ENCODE results near the gene CD180.
"Not testable (repeated sequence)": the region's sequence is repeated elsewhere in the genome, so short reads cannot be mapped to it uniquely, and the experiment has no call there.

CD180 gene

DNA sequence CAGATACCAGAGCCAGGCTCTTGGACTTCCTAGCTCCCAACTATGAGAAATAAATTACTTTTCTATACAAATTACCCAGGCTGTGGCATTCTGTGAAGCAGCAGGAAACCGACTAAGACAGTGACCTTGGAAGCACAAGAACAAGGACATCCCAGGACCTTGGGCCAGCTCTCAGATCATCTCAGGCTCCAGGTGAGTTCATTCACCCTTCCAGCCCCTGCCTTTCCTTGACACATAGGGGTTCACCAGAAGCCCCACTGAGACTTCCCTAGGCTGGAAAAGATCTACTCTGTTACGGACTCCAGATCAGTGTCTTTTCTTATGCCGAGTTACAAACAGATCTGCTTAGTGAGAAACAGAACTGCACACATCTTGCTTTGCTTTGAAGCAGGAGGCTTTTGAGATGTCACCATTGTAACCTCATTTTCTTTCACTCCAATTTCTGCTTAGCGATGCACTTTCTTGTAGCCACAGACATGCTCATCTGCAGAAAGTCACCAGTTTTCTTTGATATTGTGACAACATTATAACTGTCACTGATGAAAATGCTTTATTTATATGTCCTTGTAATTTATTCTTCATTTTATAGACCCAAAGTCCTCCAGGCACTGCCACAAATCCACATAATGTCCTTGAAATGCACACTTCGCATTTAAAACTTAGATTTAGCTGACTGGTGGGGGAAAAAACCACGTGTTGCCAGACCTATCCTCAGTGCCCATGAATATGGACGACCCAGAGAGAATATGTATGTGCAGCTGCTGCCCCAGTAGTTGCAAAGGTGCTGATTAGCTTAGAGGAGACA lies 8.1 kb downstream of the CD180 start:
- DNase-seq (ENCODE audit: low spot score), result no peak

DNA sequence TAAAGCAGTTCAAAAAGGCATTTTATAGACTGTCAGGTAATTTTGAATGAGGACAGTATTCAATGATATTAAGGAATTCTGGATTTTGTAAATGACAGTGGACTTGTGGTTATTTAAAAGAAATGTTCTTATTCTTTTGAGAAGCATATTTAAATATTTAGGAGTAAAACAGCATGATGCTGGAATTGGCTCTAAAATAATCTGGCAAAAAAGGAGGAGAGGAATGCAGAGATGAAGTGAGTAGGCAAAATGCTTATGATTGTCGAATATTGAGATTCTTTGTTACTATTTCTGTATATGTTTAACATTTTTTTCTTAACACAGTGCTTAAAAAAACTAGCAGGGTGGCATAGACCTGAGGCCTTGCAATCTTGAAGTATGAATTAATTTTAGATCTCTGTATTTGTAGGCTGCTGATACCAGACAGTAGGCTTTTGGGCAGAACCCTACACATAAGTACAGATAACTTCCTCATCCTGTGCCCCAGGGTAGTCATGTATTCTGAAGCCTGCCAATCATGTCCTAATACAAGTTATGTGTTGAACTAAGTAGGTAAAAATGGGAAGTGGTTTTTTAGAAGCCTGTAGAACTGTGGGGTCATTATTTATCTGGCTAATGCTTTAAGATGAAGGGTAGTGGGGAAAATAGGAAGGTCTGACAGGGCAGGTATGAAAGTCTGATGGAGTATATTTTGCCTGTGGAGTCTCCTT lies 9.4 kb downstream of the CD180 start:
- no peak for DNase-seq (ENCODE audit: low spot score)

DNA sequence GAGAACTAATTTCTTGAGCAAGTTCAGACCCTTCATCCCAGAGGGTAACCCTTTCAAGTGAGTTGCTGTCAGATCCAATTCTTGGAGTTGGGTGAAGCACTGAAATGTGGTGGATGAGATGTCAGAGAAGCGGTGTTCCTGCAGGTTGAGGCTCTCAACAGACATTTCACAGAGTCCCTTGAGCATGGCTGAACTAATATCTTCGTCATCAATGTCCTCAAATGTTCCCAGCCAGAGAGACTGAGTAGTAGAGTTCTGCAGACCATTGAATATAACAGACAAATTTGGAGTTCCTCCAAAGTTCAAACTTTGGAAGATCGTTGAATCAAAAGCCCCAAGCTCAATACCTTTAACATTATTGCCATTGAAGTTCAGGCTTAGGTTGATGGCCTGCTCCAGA lies 12.7 kb downstream of the CD180 start:
- no peak for DNase-seq (ENCODE audit: low spot score)

DNA sequence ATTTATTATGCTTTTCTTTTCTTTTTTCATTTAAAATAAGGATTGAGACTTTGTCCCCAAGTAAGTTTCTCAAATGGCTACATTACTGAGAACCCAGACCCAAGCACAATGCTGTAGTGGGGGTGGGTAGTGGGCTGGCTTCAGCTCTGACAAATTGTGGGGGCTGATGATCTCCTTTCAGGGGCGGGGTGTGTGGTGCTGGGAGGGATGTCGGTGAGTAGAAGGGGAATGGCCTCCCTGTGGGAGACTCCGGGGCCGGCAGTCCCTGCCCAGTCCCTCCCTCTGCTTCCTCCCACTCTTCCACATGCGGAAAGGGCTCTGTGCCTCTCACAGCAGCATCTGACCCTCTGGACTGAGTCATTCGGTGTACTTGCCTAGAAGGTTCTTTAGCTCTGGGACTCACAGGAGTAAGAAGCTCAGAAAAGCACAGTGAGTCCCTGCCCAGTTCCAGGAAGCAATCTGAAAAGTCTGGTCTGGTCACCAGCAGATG lies 14.3 kb downstream of the CD180 start:
- DNase-seq (ENCODE audit: low spot score), result peak; percentile 83

DNA sequence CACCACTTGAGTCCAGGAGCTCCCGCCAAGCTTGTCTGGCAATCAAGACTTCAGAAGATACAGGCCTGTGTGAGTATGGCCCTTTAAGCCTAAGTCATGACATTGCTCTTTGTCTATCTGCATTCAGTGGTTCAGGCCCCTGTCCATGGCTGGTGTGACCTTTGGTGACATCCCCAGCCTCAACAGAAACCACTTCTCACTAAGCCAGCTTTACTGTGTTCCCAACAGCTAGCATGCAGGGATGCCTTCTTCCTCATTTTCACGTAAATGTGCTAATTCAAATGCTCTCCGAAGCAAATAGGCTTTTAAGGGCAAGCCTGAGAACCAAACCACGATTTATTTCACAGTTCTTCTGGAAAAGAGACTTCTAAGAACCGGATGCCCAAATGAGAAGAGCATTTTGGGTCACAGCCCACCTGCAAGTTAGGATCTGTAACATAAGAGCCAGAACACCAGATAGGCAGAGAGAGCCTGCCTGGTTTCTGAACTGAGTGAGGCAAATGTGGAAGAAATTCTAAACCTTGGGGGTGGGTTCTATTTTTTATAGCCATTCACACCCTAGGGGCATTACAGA lies 14.9 kb downstream of the CD180 start:
- no peak for DNase-seq (ENCODE audit: low spot score)

DNA sequence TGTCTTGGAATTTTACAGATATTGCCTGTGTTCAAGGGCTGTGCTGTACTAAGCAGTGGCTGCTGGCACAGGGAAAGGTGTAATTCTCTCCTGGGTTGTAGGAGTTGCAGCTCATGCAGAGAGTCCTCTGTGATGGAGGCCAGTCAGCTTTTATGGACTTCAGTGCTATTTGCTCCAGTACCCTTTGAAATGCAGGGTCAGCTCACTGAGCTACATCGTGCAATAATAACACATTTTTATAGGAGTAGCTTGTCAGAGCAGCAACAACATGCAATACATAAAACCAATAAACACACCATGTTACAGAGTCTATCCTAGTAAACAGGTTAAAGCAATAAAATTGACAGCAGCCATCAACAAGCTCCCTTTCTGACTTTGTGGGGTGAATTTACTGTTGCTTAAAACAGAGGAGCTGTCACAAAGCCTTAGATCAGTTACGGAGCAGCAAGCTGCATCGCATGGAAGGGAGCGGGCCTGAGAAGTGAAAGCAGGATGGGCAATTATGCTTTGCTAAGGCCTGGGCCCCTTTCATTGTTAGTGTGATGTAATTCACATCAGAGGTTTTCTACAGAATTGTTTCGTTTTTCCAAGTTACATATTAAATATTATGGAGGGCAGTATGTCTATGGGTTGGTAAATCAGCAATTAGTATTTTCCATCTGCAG lies 16.8 kb downstream of the CD180 start:
- no peak for DNase-seq (ENCODE audit: low spot score)

DNA sequence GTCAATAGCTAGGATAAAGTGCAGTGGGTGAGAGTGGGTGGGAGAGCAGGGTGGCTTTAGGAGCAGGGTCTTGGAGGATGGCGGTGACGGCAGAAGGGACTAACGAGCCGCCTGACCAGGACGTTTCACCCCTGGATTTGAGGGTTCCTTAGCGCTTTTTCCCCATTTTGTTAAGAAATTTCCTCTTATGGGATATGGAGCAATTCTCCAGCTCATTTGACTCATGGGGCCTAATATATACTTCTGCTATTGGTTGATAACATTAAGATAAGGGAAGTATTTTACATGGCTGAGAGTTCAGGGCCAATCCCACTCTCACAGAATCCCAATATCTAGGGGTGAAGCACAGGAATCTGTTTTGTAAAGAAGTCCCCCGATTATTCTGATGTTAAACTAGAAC lies 17.6 kb downstream of the CD180 start:
- no peak for DNase-seq (ENCODE audit: low spot score)

DNA sequence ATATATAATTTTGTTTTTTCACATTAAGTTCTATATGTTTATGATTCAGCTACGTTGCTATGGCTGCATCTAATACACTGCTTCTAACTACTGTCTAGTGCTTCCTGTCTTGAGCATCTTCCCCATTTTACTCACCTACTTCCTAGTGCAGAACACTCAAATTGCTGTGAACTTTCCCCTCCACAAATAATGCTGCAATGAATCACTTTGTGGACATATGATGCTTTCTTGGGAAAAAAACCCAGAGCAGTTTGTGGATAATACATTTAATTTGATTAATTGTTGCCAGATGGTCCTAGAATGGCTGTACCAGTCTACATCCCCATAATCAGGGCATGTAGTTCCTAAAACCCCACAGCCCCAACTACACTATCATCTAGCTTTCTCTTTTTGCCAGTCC lies 18.5 kb downstream of the CD180 start:
- DNase-seq (ENCODE audit: low spot score), result no peak

DNA sequence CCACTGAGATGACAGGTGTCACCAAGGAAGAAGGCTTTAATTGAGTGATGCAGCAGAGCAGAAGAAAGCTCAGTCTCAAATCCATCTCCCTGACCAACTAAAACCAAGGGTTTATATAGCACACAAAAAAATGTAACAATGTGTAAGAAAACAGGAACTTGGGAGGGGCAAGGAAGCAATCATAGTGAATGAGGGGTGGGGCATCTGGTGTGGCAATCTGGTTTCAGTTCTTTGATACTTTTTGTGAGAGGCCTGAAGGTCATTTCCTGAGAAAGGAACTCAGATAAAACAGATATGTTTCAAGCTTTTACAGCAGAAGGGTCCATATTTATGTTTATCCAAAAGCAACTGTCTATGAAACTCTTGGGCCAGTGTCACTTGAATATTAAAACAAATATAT lies 19.7 kb downstream of the CD180 start:
- DNase-seq (ENCODE audit: low spot score), result no peak

DNA sequence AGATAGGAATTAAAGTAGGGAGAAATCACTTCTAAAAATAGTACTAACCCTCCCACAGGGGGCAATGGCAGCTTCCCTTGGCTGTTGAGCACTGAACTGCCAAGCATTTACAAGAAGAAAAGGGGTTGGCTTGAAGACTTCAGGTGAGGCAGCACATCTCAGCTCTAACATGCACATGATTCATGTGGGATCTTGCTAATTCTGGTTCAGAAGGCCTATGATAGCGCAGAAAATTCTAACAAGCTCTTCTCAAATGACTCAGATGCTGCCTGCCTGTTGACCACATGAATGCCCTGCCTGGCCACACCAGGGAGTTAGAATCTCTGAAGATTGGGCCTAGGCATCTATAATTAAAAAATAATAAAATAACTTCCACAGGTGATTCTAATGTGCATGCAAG lies 22.6 kb downstream of the CD180 start:
- no peak for DNase-seq (ENCODE audit: low spot score)

DNA sequence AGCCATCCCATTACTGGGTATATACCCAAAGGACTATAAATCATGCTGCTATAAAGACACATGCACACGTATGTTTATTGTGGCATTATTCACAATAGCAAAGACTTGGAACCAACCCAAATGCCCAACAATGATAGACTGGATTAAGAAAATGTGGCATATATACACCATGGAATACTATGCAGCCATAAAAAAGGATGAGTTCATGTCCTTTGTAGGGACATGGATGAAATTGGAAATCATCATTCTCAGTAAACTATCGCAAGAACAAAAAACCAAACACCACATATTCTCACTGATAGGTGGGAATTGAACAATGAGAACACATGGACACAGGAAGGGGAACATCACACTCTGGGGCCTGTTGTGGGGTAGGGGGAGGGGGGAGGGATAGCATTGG lies 23.2 kb downstream of the CD180 start:
- DNase-seq (ENCODE audit: low spot score), result not testable (repeated sequence)

DNA sequence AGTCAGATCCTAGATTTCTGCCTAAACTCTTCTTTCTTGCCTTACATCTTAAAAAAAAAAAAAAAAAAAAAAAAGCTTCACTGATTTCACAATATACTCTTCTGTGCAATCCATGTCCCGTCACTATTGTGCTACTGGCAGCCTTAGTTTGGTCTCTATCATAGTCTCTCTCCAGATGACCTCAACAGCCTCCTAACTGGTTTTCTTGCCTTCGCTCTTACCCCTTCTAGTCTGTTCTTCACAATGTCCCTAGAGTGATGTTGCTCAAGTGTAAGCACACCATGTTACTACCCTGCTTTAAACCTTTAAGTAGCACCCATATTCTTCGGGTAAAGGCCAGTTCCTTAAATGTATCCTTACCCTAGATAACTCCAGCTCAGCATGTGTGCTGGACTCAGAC lies 25.8 kb downstream of the CD180 start:
- no peak for DNase-seq (ENCODE audit: low spot score)

DNA sequence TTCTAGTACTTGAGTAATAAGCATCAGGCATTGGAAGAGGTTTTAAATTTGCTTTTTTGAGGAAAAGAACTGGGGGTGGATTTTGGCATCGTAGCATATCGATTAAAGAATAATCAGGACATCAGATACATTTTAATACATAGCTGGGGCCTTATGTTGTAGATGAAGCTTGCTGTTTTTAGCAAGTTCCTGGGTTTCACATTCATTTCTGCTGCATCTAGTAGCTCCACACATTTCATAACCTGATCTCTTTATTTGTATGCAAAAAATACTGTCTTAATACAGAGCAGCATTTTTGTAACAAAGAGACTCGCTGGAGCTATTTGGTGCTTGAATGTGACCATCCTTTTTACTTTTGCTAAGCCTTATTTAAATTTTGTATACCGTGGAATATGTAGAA lies 28.5 kb downstream of the CD180 start:
- DNase-seq (ENCODE audit: low spot score), result no peak

DNA sequence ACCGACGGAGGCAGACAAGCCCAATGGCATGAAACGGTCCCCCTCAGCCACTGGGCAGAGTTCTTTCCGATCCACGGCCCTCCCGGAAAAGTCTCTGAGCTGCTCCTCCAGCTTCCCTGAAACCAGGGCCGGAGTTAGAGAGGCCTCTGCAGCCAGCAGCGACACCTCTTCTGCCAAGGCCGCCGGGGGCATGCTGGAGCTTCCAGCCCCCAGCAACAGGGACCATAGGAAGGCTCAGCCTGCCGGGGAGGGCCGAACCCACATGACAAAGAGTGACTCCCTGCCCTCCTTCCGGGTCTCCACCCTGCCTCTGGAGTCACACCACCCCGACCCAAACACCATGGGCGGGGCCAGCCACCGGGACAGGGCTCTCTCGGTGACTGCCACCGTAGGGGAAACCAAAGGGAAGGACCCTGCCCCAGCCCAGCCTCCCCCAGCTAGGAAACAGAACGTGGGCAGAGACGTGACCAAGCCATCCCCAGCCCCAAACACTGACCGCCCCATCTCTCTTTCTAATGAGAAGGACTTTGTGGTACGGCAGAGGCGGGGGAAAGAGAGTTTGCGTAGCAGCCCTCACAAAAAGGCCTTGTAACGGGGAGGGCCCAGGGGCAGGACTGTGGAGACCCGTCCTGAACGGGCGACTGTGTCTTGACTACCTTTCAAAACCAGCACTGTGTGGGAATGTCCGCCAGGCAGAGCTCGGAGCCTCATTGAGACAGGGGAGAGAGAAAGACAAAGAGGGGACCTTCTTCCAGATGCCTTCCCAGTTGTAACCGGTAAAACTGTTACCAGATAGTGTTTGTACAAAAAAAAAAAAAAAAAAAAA lies 29.9 kb downstream of the CD180 start:
- peak; percentile 42 for DNase-seq (ENCODE audit: low spot score)

DNA sequence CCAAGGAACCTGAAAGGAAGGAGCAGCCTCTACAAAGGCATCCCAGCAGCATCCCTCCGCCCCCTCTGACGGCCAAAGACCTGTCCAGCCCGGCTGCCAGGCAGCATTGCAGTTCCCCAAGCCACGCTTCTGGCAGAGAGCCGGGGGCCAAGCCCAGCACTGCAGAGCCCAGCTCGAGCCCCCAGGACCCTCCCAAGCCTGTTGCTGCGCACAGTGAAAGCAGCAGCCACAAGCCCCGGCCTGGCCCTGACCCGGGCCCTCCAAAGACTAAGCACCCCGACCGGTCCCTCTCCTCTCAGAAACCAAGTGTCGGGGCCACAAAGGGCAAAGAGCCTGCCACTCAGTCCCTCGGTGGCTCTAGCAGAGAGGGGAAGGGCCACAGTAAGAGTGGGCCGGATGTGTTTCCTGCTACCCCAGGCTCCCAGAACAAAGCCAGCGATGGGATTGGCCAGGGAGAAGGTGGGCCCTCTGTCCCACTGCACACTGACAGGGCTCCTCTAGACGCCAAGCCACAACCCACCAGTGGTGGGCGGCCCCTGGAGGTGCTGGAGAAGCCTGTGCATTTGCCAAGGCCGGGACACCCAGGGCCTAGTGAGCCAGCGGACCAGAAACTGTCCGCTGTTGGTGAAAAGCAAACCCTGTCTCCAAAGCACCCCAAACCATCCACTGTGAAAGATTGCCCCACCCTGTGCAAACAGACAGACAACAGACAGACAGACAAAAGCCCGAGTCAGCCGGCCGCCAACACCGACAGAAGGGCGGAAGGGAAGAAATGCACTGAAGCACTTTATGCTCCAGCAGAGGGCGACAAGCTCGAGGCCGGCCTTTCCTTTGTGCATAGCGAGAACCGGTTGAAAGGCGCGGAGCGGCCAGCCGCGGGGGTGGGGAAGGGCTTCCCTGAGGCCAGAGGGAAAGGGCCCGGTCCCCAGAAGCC lies 30.8 kb downstream of the CD180 start:
- DNase-seq (ENCODE audit: low spot score), result peak; percentile 85

DNA sequence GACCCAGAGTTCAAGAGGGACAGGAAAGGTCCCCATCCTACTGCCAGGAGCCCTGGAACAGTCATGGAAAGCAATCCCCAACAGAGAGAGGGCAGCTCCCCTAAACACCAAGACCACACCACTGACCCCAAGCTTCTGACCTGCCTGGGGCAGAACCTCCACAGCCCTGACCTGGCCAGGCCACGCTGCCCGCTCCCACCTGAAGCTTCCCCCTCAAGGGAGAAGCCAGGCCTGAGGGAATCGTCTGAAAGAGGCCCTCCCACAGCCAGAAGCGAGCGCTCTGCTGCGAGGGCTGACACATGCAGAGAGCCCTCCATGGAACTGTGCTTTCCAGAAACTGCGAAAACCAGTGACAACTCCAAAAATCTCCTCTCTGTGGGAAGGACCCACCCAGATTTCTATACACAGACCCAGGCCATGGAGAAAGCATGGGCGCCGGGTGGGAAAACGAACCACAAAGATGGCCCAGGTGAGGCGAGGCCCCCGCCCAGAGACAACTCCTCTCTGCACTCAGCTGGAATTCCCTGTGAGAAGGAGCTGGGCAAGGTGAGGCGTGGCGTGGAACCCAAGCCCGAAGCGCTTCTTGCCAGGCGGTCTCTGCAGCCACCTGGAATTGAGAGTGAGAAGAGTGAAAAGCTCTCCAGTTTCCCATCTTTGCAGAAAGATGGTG lies 31.6 kb downstream of the CD180 start:
- DNase-seq (ENCODE audit: low spot score), result no peak

DNA sequence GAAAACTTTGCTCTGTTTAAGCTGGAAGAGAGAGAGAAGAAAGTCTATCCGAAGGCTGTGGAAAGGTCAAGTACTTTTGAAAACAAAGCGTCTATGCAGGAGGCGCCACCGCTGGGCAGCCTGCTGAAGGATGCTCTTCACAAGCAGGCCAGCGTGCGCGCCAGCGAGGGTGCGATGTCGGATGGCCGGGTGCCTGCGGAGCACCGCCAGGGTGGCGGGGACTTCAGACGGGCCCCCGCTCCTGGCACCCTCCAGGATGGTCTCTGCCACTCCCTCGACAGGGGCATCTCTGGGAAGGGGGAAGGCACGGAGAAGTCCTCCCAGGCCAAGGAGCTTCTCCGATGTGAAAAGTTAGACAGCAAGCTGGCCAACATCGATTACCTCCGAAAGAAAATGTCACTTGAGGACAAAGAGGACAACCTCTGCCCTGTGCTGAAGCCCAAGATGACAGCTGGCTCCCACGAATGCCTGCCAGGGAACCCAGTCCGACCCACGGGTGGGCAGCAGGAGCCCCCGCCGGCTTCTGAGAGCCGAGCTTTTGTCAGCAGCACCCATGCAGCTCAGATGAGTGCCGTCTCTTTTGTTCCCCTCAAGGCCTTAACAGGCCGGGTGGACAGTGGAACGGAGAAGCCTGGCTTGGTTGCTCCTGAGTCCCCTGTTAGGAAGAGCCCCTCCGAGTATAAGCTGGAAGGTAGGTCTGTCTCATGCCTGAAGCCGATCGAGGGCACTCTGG lies 32.6 kb downstream of the CD180 start:
- DNase-seq (ENCODE audit: low spot score), result no peak

DNA sequence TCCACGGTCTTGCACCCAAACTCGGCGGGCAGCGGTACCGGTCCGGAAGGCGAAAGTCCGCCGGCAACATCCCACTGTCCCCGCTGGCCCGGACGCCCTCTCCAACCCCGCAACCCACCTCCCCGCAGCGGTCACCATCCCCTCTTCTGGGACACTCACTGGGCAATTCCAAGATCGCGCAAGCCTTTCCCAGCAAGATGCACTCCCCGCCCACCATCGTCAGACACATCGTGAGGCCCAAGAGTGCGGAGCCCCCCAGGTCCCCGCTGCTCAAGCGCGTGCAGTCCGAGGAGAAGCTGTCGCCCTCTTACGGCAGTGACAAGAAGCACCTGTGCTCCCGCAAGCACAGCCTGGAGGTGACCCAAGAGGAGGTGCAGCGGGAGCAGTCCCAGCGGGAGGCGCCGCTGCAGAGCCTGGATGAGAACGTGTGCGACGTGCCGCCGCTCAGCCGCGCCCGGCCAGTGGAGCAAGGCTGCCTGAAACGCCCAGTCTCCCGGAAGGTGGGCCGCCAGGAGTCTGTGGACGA lies 33.3 kb downstream of the CD180 start:
- DNase-seq (ENCODE audit: low spot score), result no peak

DNA sequence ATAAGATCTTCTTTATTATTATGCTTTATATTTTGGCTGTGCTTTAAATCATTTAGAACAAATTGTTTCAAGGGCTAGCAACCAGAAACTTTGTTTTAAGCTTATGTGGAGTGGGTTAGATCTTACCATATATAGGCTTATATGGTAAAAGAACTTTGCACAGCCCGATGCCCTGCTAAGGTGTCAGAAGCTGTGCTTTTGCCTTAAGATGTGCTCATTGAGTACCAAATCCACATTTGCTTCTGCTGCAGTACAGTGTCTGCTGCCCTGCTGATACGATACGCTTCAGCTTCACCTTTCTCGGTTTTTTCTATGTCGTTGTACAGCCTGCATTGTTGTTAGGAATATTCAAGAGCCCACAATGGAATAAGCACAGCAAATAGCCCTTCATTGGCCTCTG lies 34.8 kb downstream of the CD180 start:
- no peak for DNase-seq (ENCODE audit: low spot score)

Data from AG20443 (cell line).